ENCODE data around the gene COL12A1.

Gene COL12A1

DNA sequence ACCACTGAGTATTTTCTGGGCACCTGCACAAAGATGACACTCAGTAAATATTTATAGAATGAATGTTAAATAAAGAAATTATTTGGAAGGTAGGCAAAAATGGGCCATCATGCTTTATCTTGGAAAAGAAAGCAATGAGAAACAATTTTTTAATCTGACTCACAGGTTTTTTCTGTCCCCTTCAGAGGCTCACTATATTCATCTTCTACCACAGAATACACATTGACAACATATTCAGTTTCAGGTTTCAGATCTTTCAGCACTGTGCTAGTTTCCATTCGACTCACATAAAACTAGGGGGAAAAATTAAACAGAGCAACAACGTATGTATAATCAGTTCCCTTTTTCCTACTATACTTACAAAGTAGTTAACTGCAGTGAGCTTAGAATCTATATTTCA, 58.3 kb downstream of the COL12A1 start:
- DNase-seq (ENCODE audit: low read depth in 1 of 2, low spot score in 1 of 2): no peak
- no peak overlapping the region for H3K27ac ChIP-seq (replicated peaks)
- no peaks in the 10 kb centered on the region for H3K27me3 ChIP-seq (ENCODE audit: insufficient read depth, poor library complexity, severe bottlenecking)

GRCh38 chr6:75145976-75146375, 59.9 kb downstream of the COL12A1 start:
- DNase-seq (ENCODE audit: low read depth in 1 of 2, low spot score in 1 of 2): no peak
- TF ChIP-seq REST (IDR thresholded peaks at IDR 0.05; ENCODE audit: insufficient replicate concordance, low read depth): no peak
- TF ChIP-seq GABPA (IDR thresholded peaks at IDR 0.05; ENCODE audit: low read depth): no peak
- TF ChIP-seq, protein P1, sequence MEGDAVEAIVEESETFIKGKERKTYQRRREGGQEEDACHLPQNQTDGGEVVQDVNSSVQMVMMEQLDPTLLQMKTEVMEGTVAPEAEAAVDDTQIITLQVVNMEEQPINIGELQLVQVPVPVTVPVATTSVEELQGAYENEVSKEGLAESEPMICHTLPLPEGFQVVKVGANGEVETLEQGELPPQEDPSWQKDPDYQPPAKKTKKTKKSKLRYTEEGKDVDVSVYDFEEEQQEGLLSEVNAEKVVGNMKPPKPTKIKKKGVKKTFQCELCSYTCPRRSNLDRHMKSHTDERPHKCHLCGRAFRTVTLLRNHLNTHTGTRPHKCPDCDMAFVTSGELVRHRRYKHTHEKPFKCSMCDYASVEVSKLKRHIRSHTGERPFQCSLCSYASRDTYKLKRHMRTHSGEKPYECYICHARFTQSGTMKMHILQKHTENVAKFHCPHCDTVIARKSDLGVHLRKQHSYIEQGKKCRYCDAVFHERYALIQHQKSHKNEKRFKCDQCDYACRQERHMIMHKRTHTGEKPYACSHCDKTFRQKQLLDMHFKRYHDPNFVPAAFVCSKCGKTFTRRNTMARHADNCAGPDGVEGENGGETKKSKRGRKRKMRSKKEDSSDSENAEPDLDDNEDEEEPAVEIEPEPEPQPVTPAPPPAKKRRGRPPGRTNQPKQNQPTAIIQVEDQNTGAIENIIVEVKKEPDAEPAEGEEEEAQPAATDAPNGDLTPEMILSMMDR (IDR thresholded peaks at IDR 0.05; ENCODE audit: insufficient read depth, low read length): no peak
- no peak for TF ChIP-seq SPI1 (IDR thresholded peaks at IDR 0.05; ENCODE audit: borderline replicate concordance, low read depth)
- TF ChIP-seq POLR2AphosphoS5 (IDR thresholded peaks at IDR 0.05; ENCODE audit: low read depth): no peak
- Histone ChIP-seq H3K4me3 (replicated peaks; ENCODE audit: insufficient read depth, low read length) (no peak overlapping the region), H3K27me3 (ENCODE audit: insufficient read depth, poor library complexity, severe bottlenecking) (no peaks in the 10 kb centered on the region), H3K27ac (replicated peaks) (no peak overlapping the region)

More for the DNA sequence above, 58.3 kb downstream of the COL12A1 start:
- H3K4me3 ChIP-seq (replicated peaks; ENCODE audit: insufficient read depth, low read length): no peak overlapping the region
- TF ChIP-seq POLR2AphosphoS5 (IDR thresholded peaks at IDR 0.05; ENCODE audit: low read depth) (no peak), GABPA (IDR thresholded peaks at IDR 0.05; ENCODE audit: low read depth) (no peak), REST (IDR thresholded peaks at IDR 0.05; ENCODE audit: insufficient replicate concordance, low read depth) (no peak), SPI1 (IDR thresholded peaks at IDR 0.05; ENCODE audit: borderline replicate concordance, low read depth) (no peak)
- TF ChIP-seq, protein P1 (IDR thresholded peaks at IDR 0.05; ENCODE audit: insufficient read depth, low read length): no peak

DNA sequence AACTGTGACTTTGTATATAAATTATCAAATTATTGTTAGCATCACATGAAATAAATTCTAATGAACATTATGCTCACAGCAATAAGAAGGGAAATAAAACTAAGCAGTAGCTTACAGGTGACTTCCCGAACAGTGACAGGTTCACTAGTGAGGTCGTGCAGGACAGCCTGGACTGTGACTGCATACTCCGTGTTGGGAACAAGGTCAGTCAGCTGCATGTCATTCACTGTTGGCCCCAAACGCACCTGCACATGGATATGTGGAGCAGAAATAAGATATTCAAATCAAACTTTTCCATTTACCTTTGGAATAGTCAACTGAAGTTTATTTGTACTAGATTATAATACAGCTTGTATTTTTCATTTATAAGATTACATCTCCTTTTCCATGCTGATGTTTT, 60.6 kb downstream of the COL12A1 start:
- Histone ChIP-seq H3K27me3 (ENCODE audit: insufficient read depth, poor library complexity, severe bottlenecking) (no peaks in the 10 kb centered on the region), H3K27ac (replicated peaks) (no peak overlapping the region), H3K4me3 (replicated peaks; ENCODE audit: insufficient read depth, low read length) (no peak overlapping the region)
- no peak for DNase-seq (ENCODE audit: low read depth in 1 of 2, low spot score in 1 of 2)
- no peak for TF ChIP-seq POLR2AphosphoS5 (IDR thresholded peaks at IDR 0.05; ENCODE audit: low read depth)
- no peak for TF ChIP-seq GABPA (IDR thresholded peaks at IDR 0.05; ENCODE audit: low read depth)
- TF ChIP-seq SPI1 (IDR thresholded peaks at IDR 0.05; ENCODE audit: borderline replicate concordance, low read depth): no peak
- no peak for TF ChIP-seq REST (IDR thresholded peaks at IDR 0.05; ENCODE audit: insufficient replicate concordance, low read depth)
- TF ChIP-seq, protein P1 (IDR thresholded peaks at IDR 0.05; ENCODE audit: insufficient read depth, low read length): no peak

All from HL-60 (cell line).